Measurements from ENCODE around the gene LOX. TPM values are rescaled to one million over a fixed set of nuclear protein-coding genes. Genes with fewer than 3 reads are reported as not detected.

LOX gene
- total and polyA plus RNA-seq, 7 donors: 0.51 to 4.9 (median 1.6) TPM

GRCh38 chr5:122118356-122118948, 40.4 kb upstream of the LOX start:
- ATAC-seq (no peak), DNase-seq (no peak)
- 60 to 64% (median 61%) methylated on average over 1 of the region's 1 CpG for WGBS, 3 donors
- Histone ChIP-seq H3K9me3 (no peaks in the 10 kb centered on the region), H3K4me1 (no peaks in the 10 kb centered on the region), H3K36me3 (ENCODE audit: insufficient read depth in 1 of 2, low read depth in 1 of 2) (no peaks in the 10 kb centered on the region), H3K4me3 (no peak overlapping the region), H3K27ac (no peak overlapping the region), H3K27me3 (ENCODE audit: insufficient read depth in 3 of 3, low read length in 2 of 3) (no peaks in the 10 kb centered on the region)
- no peak for TF ChIP-seq CTCF (IDR thresholded peaks at IDR 0.05)
- intact Hi-C loops (cut with DNase I): no loop called here

- no peaks in the 10 kb centered on the region for H3K4me1 ChIP-seq
- no peak for ATAC-seq
- DNase-seq: no peak
- TF ChIP-seq CTCF (IDR thresholded peaks at IDR 0.05): no peak
- no peak overlapping the region for H3K27ac ChIP-seq
- H3K27me3 ChIP-seq (ENCODE audit: insufficient read depth in 3 of 3, low read length in 2 of 3): no peaks in the 10 kb centered on the region
- no peaks in the 10 kb centered on the region for H3K36me3 ChIP-seq (ENCODE audit: insufficient read depth in 1 of 2, low read depth in 1 of 2)
- H3K4me3 ChIP-seq: no peak overlapping the region
- no peaks in the 10 kb centered on the region for H3K9me3 ChIP-seq
- intact Hi-C loops (cut with DNase I): no loop called here
- 77 to 81% (median 79%) methylated on average over 2 of the region's 2 CpGs for WGBS, 3 donors
Observed at GRCh38 chr5:122114501-122114900, 36.4 kb upstream of the LOX start.

- ATAC-seq: no peak
- no peak overlapping the region for H3K4me3 ChIP-seq
- 77 to 91% (median 79%) methylated on average over 6 of the region's 6 CpGs for WGBS, 3 donors
Observed at GRCh38 chr5:122112733-122113558, 34.9 kb upstream of the LOX start.

GRCh38 chr5:122112063-122112462, 34.0 kb upstream of the LOX start:
- intact Hi-C loops (cut with DNase I): no loop called here
- H3K4me3 ChIP-seq: no peak overlapping the region
- no peaks in the 10 kb centered on the region for H3K36me3 ChIP-seq (ENCODE audit: insufficient read depth in 1 of 2, low read depth in 1 of 2)
- TF ChIP-seq CTCF (IDR thresholded peaks at IDR 0.05): no peak
- no peak overlapping the region for H3K27ac ChIP-seq
- 56 to 59% (median 58%) methylated on average over 3 of the region's 3 CpGs for whole genome bisulfite sequencing, 3 donors
- no peaks in the 10 kb centered on the region for H3K4me1 ChIP-seq
- ATAC-seq (no peak), DNase-seq (no peak)
- H3K27me3 ChIP-seq (ENCODE audit: insufficient read depth in 3 of 3, low read length in 2 of 3): no peaks in the 10 kb centered on the region
- H3K9me3 ChIP-seq: no peaks in the 10 kb centered on the region

More at GRCh38 chr5:122112733-122113558, 34.9 kb upstream of the LOX start:
- H3K36me3 ChIP-seq (ENCODE audit: insufficient read depth in 1 of 2, low read depth in 1 of 2): no peaks in the 10 kb centered on the region
- no peaks in the 10 kb centered on the region for H3K27me3 ChIP-seq (ENCODE audit: insufficient read depth in 3 of 3, low read length in 2 of 3)
- intact Hi-C loops (cut with DNase I): no loop called here
- DNase-seq: no peak
- TF ChIP-seq CTCF (IDR thresholded peaks at IDR 0.05): no peak
- no peaks in the 10 kb centered on the region for H3K4me1 ChIP-seq
- H3K9me3 ChIP-seq: no peaks in the 10 kb centered on the region
- H3K27ac ChIP-seq: no peak overlapping the region
